HL-60 (cell line): ENCODE measurements around the gene NRP2.
A peak's percentile ranks its signal among the peaks of the same experiment; 100 is the strongest.

Source experiments
- DNase-seq, 2 experiments: peaks; one replicate each; pipeline ENCODE4 v3.0.0-alpha.2; 2010 to 2020; ENCODE audit warnings: low read depth in 1 of 2, low spot score in 1 of 2
- H3K27ac ChIP-seq: fragments of 250-450 bp; sonication (Bioruptor Pico); replicated peaks from 2 replicates; pipeline ENCODE4 v1.5.1; 2020; ENCODE audit warnings: mild to moderate bottlenecking, moderate library complexity
- H3K27me3 ChIP-seq: fragments of 250-450 bp; sonication (Bioruptor Pico); 2 replicates; pipeline ENCODE4 v1.5.1; 2021; ENCODE audit warnings: mild to moderate bottlenecking, moderate library complexity; ENCODE audit not compliant: insufficient read depth, poor library complexity, severe bottlenecking
- H3K4me3 ChIP-seq: replicated peaks from 2 replicates; pipeline ENCODE4 v1.5.1; 2011; ENCODE audit warnings: mild to moderate bottlenecking, control low read depth, low read length; ENCODE audit not compliant: insufficient read depth
- CTCF ChIP-seq: IDR thresholded peaks from one replicate; pipeline ENCODE4 v1.5.1; 2011; ENCODE audit warnings: low read length, control low read depth, inconsistent platforms; ENCODE audit not compliant: insufficient read depth
- GABPA ChIP-seq: IDR thresholded peaks from 2 replicates; pipeline ENCODE4 v1.6.1; 2012; ENCODE audit warnings: low read depth
- POLR2AphosphoS5 ChIP-seq: IDR thresholded peaks from 2 replicates; pipeline ENCODE4 v1.6.1; 2012; ENCODE audit warnings: low read depth
- SPI1 ChIP-seq: IDR thresholded peaks from 2 replicates; pipeline ENCODE4 v1.6.1; 2012; ENCODE audit warnings: low read depth, mild to moderate bottlenecking, borderline replicate concordance
- TF ChIP-seq, protein P1 (sequence below): IDR thresholded peaks from 2 replicates; pipeline ENCODE4 v1.6.1; 2012; ENCODE audit warnings: low read depth; ENCODE audit not compliant: insufficient replicate concordance

Gene NRP2

GRCh38 chr2:205775097-205775877 lies 93.0 kb downstream of the NRP2 start:
- Histone ChIP-seq H3K27ac (no peak overlapping the region), H3K27me3 (peaks cover 22% of the 10 kb centered on the region), H3K4me3 (no peak overlapping the region)
- TF ChIP-seq, protein P1, sequence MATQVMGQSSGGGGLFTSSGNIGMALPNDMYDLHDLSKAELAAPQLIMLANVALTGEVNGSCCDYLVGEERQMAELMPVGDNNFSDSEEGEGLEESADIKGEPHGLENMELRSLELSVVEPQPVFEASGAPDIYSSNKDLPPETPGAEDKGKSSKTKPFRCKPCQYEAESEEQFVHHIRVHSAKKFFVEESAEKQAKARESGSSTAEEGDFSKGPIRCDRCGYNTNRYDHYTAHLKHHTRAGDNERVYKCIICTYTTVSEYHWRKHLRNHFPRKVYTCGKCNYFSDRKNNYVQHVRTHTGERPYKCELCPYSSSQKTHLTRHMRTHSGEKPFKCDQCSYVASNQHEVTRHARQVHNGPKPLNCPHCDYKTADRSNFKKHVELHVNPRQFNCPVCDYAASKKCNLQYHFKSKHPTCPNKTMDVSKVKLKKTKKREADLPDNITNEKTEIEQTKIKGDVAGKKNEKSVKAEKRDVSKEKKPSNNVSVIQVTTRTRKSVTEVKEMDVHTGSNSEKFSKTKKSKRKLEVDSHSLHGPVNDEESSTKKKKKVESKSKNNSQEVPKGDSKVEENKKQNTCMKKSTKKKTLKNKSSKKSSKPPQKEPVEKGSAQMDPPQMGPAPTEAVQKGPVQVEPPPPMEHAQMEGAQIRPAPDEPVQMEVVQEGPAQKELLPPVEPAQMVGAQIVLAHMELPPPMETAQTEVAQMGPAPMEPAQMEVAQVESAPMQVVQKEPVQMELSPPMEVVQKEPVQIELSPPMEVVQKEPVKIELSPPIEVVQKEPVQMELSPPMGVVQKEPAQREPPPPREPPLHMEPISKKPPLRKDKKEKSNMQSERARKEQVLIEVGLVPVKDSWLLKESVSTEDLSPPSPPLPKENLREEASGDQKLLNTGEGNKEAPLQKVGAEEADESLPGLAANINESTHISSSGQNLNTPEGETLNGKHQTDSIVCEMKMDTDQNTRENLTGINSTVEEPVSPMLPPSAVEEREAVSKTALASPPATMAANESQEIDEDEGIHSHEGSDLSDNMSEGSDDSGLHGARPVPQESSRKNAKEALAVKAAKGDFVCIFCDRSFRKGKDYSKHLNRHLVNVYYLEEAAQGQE, result no peak
- TF ChIP-seq POLR2AphosphoS5 (no peak), SPI1 (no peak), GABPA (no peak), CTCF (no peak)
- DNase-seq, result no peak

DNA sequence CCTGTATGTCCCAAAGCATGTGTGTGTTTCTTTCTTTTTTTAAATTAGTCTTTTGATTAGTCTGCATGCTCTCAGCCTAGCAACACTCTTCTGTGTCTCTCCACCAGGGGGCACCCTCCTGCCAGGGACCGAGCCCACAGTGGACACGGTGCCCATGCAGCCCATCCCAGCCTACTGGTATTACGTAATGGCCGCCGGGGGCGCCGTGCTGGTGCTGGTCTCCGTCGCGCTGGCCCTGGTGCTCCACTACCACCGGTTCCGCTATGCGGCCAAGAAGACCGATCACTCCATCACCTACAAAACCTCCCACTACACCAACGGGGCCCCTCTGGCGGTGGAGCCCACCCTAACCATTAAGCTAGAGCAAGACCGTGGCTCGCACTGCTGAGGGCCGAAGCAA lies 93.8 kb downstream of the NRP2 start:
- TF ChIP-seq CTCF (peak; percentile 42), GABPA (no peak)
- Histone ChIP-seq H3K27me3 (peaks cover 19% of the 10 kb centered on the region), H3K27ac (no peak overlapping the region), H3K4me3 (no peak overlapping the region)
- peak; percentile 50 to 56 for DNase-seq

DNA sequence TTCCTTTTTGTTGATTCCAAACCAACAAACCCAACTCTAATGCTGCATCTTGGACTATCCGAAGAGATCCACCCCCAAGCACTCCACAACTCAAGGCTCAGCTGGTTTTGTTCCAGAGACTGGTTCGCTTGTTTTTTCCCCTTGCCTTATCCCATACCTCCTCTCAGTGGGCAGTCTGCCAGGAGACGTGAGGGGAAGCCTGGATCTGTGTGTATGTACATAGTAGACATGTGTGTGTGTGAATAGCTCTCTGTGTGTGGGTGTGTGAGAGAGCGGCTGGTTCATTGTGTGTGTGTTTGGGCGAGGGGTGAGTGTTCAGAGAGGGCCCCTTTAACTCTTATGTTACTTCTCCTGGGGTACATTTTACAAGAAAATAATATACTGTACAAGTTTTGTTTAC lies 94.4 kb downstream of the NRP2 start:
- no peak for DNase-seq
- no peak overlapping the region for H3K4me3 ChIP-seq

More for the DNA sequence above, 94.4 kb downstream of the NRP2 start:
- TF ChIP-seq CTCF (no peak), SPI1 (no peak), POLR2AphosphoS5 (no peak), GABPA (no peak)
- TF ChIP-seq, protein P1, result no peak
- Histone ChIP-seq H3K27ac (no peak overlapping the region), H3K27me3 (peaks cover 13% of the 10 kb centered on the region)
